Esophagus (tissue), 2 donors: Measurements from ENCODE around the gene VASH1. TPM values are rescaled to one million over a fixed set of nuclear protein-coding genes. Genes with fewer than 3 reads are reported as not detected.

Experiments
- H3K27ac ChIP-seq, 2 donors: one replicate each; pipeline ENCODE4 v1.5.1; 2013; ENCODE audit warnings: low read depth in 2 of 2, mild to moderate bottlenecking in 2 of 2, inconsistent platforms in 1 of 2, low read length in 1 of 2, moderate library complexity in 1 of 2
- H3K27me3 ChIP-seq, 2 donors: one replicate each; pipeline ENCODE4 v1.6.1; 2013; ENCODE audit warnings: low read length in 2 of 2, control low read depth in 1 of 2, mild to moderate bottlenecking in 1 of 2; ENCODE audit not compliant: insufficient read depth in 2 of 2, control insufficient read depth in 1 of 2
- H3K36me3 ChIP-seq, 2 donors: one replicate each; pipeline ENCODE4 v1.6.1; 2013; ENCODE audit warnings: low read length in 1 of 2; ENCODE audit not compliant: control insufficient read depth in 2 of 2, insufficient read depth in 2 of 2
- H3K4me1 ChIP-seq, 2 donors: one replicate each; pipeline ENCODE4 v1.6.1; 2013; ENCODE audit warnings: low read length in 1 of 2; ENCODE audit not compliant: control insufficient read depth in 2 of 2, insufficient read depth in 2 of 2
- H3K4me3 ChIP-seq, 2 donors: one replicate each; pipeline ENCODE4 v1.5.1; 2013; ENCODE audit warnings: low read length in 2 of 2, mild to moderate bottlenecking in 2 of 2, low read depth in 1 of 2, moderate library complexity in 1 of 2
- H3K9me3 ChIP-seq, 2 donors: one replicate each; pipeline ENCODE4 v1.6.1; 2013; ENCODE audit warnings: mild to moderate bottlenecking in 2 of 2, low read depth in 1 of 2, low read length in 1 of 2, moderate library complexity in 1 of 2; ENCODE audit not compliant: control insufficient read depth in 2 of 2, insufficient read depth in 1 of 2
- WGBS, 2 donors: extraction: QIAGEN DNeasy Blood & Tissue Kit; methylation state at CpG; one replicate each; pipeline ENCODE4 v1.1.7; 2013; 5-methylcytosine and 5-hydroxymethylcytosine counted together
- polyA plus RNA-seq, 2 donors: library from polyadenylated mRNA; stranded (reverse); fragments of 200-250 nt; gene quantifications; one replicate each; pipeline ENCODE4 v1.2.3, GENCODE V29; 2013
- donor health status: healthy with polysubstance abuse.
- donor health status: Bipolar disorder and iron deficiency.

The VASH1 gene
- polyA plus RNA-seq, 2 donors, result 1.9 to 2.4 TPM

DNA sequence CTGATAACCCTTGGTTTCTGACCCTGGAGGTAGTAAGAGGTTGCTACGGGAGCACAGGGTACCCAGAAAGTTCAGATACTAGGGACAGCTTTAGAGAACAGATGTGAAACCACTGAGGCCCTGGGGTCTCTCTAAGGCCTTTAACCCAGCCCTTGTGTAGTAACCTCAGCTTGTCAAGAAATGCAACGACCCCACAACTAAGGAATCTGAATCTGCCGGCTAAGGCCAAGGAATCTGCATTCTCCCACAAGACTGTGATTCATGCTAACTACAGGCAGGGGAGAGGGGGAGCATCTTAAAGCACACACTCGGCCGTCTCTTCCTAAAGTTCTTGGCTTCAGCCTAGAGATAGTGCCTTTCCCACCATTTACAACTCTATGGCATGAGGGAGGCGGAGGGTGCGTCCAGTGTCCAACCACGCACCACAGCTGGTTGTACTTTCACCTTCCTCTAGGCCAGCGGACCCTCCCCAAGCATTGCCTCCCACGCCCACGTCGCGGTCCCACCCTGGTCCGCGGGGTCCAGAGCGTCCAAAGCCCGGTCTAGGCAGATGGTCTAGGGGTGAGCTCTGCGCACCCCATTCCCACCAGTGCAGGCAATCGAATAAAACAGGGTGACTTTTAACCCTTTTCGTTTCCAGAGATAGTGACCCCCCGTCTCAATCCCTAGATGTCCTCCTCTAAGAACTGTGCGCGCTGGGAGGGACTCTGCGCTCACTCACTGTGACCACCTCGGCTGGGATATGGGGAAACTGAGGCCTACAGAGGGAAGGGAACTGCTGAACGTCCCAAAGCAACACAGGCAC, 735 bp upstream of the VASH1 start:
- peak overlapping the region; percentile 53 to 74 for H3K4me3 ChIP-seq
- H3K36me3 ChIP-seq, result no peaks in the 10 kb centered on the region
- 51 to 56% methylated on average over 25 to 26 of the region's 26 CpGs for WGBS, 2 donors
- H3K27me3 ChIP-seq, result no peaks in the 10 kb centered on the region
- H3K9me3 ChIP-seq, result no peaks in the 10 kb centered on the region
- no peak overlapping the region for H3K27ac ChIP-seq
- H3K4me1 ChIP-seq, result peaks cover 0 to 3% of the 10 kb centered on the region in 2 donors

DNA sequence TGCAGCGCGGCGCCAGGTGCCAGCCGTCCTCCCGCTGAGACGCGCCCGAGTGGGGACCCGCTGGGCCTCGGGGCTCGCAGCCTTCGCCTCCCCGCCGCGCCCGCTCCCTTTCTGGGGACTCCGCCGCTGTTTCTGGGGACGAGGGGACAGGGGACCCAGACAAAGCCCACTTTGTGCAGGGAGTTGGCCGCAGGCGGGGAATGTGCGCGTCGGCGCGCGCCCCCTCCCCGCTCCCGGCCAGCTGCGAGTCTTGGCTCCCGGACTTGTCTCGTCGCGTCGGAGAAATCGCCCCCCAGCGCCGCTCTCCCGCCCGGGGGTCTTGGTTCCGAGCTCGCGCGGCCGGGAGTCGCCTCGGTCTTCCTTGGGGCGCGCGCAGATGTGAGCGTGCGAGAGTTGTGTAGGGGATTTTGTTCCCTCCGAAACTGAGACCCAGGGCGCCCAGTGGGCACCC, 717 bp downstream of the VASH1 start:
- H3K36me3 ChIP-seq, result no peaks in the 10 kb centered on the region
- H3K4me1 ChIP-seq, result peaks cover 0 to 3% of the 10 kb centered on the region in 2 donors
- H3K27me3 ChIP-seq, result no peaks in the 10 kb centered on the region
- H3K4me3 ChIP-seq, result peak overlapping the region; percentile 53 to 74
- WGBS, 2 donors, result 0 to 1% methylated on average over 53 to 54 of the region's 54 CpGs
- no peaks in the 10 kb centered on the region for H3K9me3 ChIP-seq
- H3K27ac ChIP-seq, result peak overlapping the region; percentile 50 to 58

GRCh38 chr14:76762411-76763095, 1.3 kb downstream of the VASH1 start:
- H3K9me3 ChIP-seq, result no peaks in the 10 kb centered on the region
- H3K27ac ChIP-seq, result peak overlapping the region in 1 of 2 donors; percentile 50
- H3K36me3 ChIP-seq, result no peaks in the 10 kb centered on the region
- 32% methylated on average over 28 of the region's 28 CpGs for WGBS, 2 donors
- H3K4me3 ChIP-seq, result peak overlapping the region; percentile 53 to 74
- no peaks in the 10 kb centered on the region for H3K27me3 ChIP-seq
- H3K4me1 ChIP-seq, result peaks cover 0 to 3% of the 10 kb centered on the region in 2 donors

- Histone ChIP-seq H3K27ac (no peak overlapping the region), H3K4me3 (no peak overlapping the region)
Observed at GRCh38 chr14:76763096-76764041, 2.1 kb downstream of the VASH1 start.

GRCh38 chr14:76765461-76765931, 4.2 kb downstream of the VASH1 start:
- peaks cover 0 to 3% of the 10 kb centered on the region in 2 donors for H3K4me1 ChIP-seq
- no peak overlapping the region for H3K4me3 ChIP-seq
- H3K27ac ChIP-seq, result no peak overlapping the region
- no peaks in the 10 kb centered on the region for H3K9me3 ChIP-seq
- H3K36me3 ChIP-seq, result no peaks in the 10 kb centered on the region
- no peaks in the 10 kb centered on the region for H3K27me3 ChIP-seq
- 75 to 89% methylated on average over 6 of the region's 6 CpGs for WGBS, 2 donors

More at GRCh38 chr14:76763096-76764041, 2.1 kb downstream of the VASH1 start:
- H3K36me3 ChIP-seq, result no peaks in the 10 kb centered on the region
- H3K27me3 ChIP-seq, result no peaks in the 10 kb centered on the region
- no peaks in the 10 kb centered on the region for H3K9me3 ChIP-seq
- 63 to 68% methylated on average over 14 of the region's 14 CpGs for WGBS, 2 donors
- H3K4me1 ChIP-seq, result peaks cover 0 to 3% of the 10 kb centered on the region in 2 donors

- 50 to 53% methylated on average over 14 to 15 of the region's 15 CpGs for WGBS, 2 donors
- Histone ChIP-seq H3K4me3 (no peak overlapping the region), H3K9me3 (no peaks in the 10 kb centered on the region), H3K27me3 (no peaks in the 10 kb centered on the region), H3K4me1 (no peaks in the 10 kb centered on the region), H3K27ac (peak overlapping the region; percentile 19 to 54), H3K36me3 (no peaks in the 10 kb centered on the region)
Observed at GRCh38 chr14:76767681-76768656, 6.7 kb downstream of the VASH1 start.

GRCh38 chr14:76768671-76769500, 7.6 kb downstream of the VASH1 start:
- no peaks in the 10 kb centered on the region for H3K4me1 ChIP-seq
- no peaks in the 10 kb centered on the region for H3K27me3 ChIP-seq
- H3K9me3 ChIP-seq, result no peaks in the 10 kb centered on the region
- H3K27ac ChIP-seq, result peak overlapping the region; percentile 19 to 50
- no peaks in the 10 kb centered on the region for H3K36me3 ChIP-seq
- 68 to 73% methylated on average over 11 of the region's 11 CpGs for WGBS, 2 donors
- no peak overlapping the region for H3K4me3 ChIP-seq
